ENCODE measurements around the gene STARD8. TPM values are rescaled to one million over a fixed set of nuclear protein-coding genes. Genes with fewer than 3 reads are reported as not detected.

Gene STARD8
- polyA plus RNA-seq, 2 of the 4 experiments (the other 2 are of a cell fraction) = 1.6 to 1.7 TPM

GRCh38 chrX:68708503-68709290, 61.2 kb downstream of the STARD8 start:
- no peak for ATAC-seq
- Histone ChIP-seq H3K4me2 (no peak overlapping the region), H3K4me3 (no peak overlapping the region), H3K4me1 (no peaks in the 10 kb centered on the region), H3K9me3 (no peaks in the 10 kb centered on the region), H3K27ac (no peak overlapping the region)
- ChIA-PET POLR2A (no interaction called here), CTCF (interaction anchor here (1.1 to 3.6 kb wide), 7 partner anchors 7 to 512 kb away, joined by 3 to 61 read pairs (median 6); no protein-coding TSS in a partner anchor)
- TF ChIP-seq MYC (IDR thresholded peaks at IDR 0.05; ENCODE audit: borderline replicate concordance, low read length) = no peak
- no peak for TF ChIP-seq CBX8 (IDR thresholded peaks at IDR 0.05)
- no peak for TF ChIP-seq EHF (CRISPR knock-in tag; IDR thresholded peaks at IDR 0.05)
- no peak for TF ChIP-seq ZC3H11A (IDR thresholded peaks at IDR 0.05)
- TF ChIP-seq BHLHE40 (IDR thresholded peaks at IDR 0.05; ENCODE audit: low read depth, low read length) = no peak
- no peak for TF ChIP-seq RAD21 (conservative IDR thresholded peaks at IDR 0.05 in 1 of 2, IDR thresholded peaks at IDR 0.05 in 1 of 2)
- TF ChIP-seq ZNF302 (CRISPR knock-in tag; IDR thresholded peaks at IDR 0.05) = no peak
- no peak for TF ChIP-seq EHMT2 (IDR thresholded peaks at IDR 0.05; ENCODE audit: low read depth)
- TF ChIP-seq ZFP36 (IDR thresholded peaks at IDR 0.05; ENCODE audit: borderline replicate concordance, partially characterized antibody) = no peak
- no peak for TF ChIP-seq MAFK (IDR thresholded peaks at IDR 0.05; ENCODE audit: partially characterized antibody)
- no peak for TF ChIP-seq CHD2 (IDR thresholded peaks at IDR 0.05; ENCODE audit: low read length, partially characterized antibody)
- TF ChIP-seq, protein P1, sequence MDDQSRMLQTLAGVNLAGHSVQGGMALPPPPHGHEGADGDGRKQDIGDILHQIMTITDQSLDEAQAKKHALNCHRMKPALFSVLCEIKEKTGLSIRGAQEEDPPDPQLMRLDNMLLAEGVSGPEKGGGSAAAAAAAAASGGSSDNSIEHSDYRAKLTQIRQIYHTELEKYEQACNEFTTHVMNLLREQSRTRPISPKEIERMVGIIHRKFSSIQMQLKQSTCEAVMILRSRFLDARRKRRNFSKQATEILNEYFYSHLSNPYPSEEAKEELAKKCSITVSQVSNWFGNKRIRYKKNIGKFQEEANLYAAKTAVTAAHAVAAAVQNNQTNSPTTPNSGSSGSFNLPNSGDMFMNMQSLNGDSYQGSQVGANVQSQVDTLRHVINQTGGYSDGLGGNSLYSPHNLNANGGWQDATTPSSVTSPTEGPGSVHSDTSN (IDR thresholded peaks at IDR 0.05) = no peak
- no peak for TF ChIP-seq KDM5A (IDR thresholded peaks at IDR 0.05)
- no peak for TF ChIP-seq CTCF (IDR thresholded peaks at IDR 0.05)
- TF ChIP-seq ESRRA (IDR thresholded peaks at IDR 0.05; ENCODE audit: borderline replicate concordance, low read length) = no peak
- TF ChIP-seq E2F6 (IDR thresholded peaks at IDR 0.05; ENCODE audit: borderline replicate concordance, low read depth) = no peak
- TF ChIP-seq, protein P2, sequence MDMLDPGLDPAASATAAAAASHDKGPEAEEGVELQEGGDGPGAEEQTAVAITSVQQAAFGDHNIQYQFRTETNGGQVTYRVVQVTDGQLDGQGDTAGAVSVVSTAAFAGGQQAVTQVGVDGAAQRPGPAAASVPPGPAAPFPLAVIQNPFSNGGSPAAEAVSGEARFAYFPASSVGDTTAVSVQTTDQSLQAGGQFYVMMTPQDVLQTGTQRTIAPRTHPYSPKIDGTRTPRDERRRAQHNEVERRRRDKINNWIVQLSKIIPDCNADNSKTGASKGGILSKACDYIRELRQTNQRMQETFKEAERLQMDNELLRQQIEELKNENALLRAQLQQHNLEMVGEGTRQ (IDR thresholded peaks at IDR 0.05) = no peak
- TF ChIP-seq, protein P3, sequence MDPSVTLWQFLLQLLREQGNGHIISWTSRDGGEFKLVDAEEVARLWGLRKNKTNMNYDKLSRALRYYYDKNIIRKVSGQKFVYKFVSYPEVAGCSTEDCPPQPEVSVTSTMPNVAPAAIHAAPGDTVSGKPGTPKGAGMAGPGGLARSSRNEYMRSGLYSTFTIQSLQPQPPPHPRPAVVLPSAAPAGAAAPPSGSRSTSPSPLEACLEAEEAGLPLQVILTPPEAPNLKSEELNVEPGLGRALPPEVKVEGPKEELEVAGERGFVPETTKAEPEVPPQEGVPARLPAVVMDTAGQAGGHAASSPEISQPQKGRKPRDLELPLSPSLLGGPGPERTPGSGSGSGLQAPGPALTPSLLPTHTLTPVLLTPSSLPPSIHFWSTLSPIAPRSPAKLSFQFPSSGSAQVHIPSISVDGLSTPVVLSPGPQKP (IDR thresholded peaks at IDR 0.05; ENCODE audit: low read depth, low read length) = no peak
- TF ChIP-seq, protein P4, sequence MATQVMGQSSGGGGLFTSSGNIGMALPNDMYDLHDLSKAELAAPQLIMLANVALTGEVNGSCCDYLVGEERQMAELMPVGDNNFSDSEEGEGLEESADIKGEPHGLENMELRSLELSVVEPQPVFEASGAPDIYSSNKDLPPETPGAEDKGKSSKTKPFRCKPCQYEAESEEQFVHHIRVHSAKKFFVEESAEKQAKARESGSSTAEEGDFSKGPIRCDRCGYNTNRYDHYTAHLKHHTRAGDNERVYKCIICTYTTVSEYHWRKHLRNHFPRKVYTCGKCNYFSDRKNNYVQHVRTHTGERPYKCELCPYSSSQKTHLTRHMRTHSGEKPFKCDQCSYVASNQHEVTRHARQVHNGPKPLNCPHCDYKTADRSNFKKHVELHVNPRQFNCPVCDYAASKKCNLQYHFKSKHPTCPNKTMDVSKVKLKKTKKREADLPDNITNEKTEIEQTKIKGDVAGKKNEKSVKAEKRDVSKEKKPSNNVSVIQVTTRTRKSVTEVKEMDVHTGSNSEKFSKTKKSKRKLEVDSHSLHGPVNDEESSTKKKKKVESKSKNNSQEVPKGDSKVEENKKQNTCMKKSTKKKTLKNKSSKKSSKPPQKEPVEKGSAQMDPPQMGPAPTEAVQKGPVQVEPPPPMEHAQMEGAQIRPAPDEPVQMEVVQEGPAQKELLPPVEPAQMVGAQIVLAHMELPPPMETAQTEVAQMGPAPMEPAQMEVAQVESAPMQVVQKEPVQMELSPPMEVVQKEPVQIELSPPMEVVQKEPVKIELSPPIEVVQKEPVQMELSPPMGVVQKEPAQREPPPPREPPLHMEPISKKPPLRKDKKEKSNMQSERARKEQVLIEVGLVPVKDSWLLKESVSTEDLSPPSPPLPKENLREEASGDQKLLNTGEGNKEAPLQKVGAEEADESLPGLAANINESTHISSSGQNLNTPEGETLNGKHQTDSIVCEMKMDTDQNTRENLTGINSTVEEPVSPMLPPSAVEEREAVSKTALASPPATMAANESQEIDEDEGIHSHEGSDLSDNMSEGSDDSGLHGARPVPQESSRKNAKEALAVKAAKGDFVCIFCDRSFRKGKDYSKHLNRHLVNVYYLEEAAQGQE (IDR thresholded peaks at IDR 0.05) = no peak
- FAIRE-seq = no peak
- 58% methylated on average over 2 of the region's 6 CpGs for WGBS (ENCODE audit: missing lambda C conversion rate)
- no peak for DNase-seq (ENCODE audit: low read depth in 1 of 2, low spot score in 1 of 2)

Data from A549 (cell line).